ENCODE data around the gene CYP19A1. TPM values are rescaled to one million over a fixed set of nuclear protein-coding genes. Genes with fewer than 3 reads are reported as not detected.

The CYP19A1 gene
- total and polyA plus RNA-seq, 2 of the 8 experiments (the other 6 are each of a cell fraction or from before 2014, with no cell fraction given), result not detected

- TF ChIP-seq TAF1 (IDR thresholded peaks at IDR 0.05; ENCODE audit: low read depth, low read length) (no peak), JUND (IDR thresholded peaks at IDR 0.05; ENCODE audit: low read length) (no peak), RNF2 (IDR thresholded peaks at IDR 0.05; ENCODE audit: borderline replicate concordance, low read depth, low read length, missing control alignments, poor library complexity, severe bottlenecking) (no peak), USF2 (IDR thresholded peaks at IDR 0.05; ENCODE audit: low read length) (no peak), CTBP2 (IDR thresholded peaks at IDR 0.05; ENCODE audit: borderline replicate concordance, insufficient read depth, insufficient read length, low read length) (no peak), KDM1A (IDR thresholded peaks at IDR 0.05; ENCODE audit: borderline replicate concordance, low read length) (no peak), YY1 (IDR thresholded peaks at IDR 0.05; ENCODE audit: low read depth, low read length) (no peak)
Measured at GRCh38 chr15:51234176-51234927, 104.0 kb downstream of the CYP19A1 start (continued).
